COLO829 (cell line): ENCODE results near the gene DNAI2.

Experiments
- DNase-seq: peaks from one replicate; pipeline ENCODE4 v3.0.0; 2012; ENCODE audit warnings: low spot score

Gene DNAI2

GRCh38 chr17:74361230-74362068, 87.4 kb downstream of the DNAI2 start, which contains the start of gene BTBD17:
TSS of gene BTBD17 (minus strand) at chr17:74361868. CDS start at chr17:74361819, 49 bp downstream.
- DNase-seq = no peak

GRCh38 chr17:74362069-74362405, 88.0 kb downstream of the DNAI2 start:
- no peak for DNase-seq

DNA sequence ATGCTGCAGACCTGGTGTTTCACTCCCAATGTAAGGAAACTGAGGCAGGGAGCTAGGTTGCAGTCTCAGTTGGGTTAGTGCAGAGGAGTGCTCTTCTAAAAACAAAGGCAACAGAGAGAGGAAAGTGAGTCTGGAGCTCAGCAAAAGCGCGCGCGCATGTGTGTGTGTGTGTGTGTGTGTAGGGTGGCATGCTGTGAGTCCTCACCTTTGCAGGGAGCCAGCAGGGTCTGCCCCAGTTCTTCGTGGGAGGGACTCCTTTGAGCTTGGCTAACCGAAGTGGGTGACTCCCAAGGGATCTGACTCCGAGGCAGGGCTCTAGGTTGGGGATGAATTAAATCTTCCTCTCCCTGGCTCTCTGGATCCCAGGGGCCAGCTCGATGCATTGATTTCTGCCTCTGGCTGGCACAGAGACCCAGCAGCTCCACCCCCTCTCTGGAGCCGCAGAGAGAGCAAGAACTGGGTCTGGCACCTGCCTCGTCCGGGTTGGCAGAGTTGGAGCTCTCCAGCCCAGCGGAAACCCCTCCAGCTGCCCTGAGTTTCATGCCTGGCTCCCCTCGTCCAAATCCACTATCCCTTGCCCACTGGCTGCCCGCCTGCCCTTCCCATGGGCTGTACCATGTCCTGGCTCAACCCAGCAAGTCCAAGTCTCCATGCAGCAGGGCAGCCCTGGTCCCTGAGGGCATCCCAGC, 88.9 kb downstream of the DNAI2 start:
- no peak for DNase-seq
